Suprapubic skin (tissue), 4 donors: ENCODE data around the gene NCOA4.

ENCODE experiments used
- EP300 ChIP-seq: sonication (generic); formaldehyde crosslinking; IDR thresholded peaks from one replicate; pipeline ENCODE4 v1.6.1; 2017; ENCODE audit warnings: antibody characterized with exemption
- POLR2A ChIP-seq, 2 donors: fragments of 450-650 bp; IDR thresholded peaks; one replicate each; pipeline ENCODE4 v1.6.1; 2017; ENCODE audit warnings: antibody characterized with exemption in 2 of 2, mild to moderate bottlenecking in 2 of 2, moderate library complexity in 2 of 2
- POLR2AphosphoS5 ChIP-seq, 3 donors: sonication (generic); formaldehyde crosslinking; IDR thresholded peaks; one replicate each; pipeline ENCODE4 v1.6.1; 2017; ENCODE audit warnings: antibody characterized with exemption in 3 of 3
- TF ChIP-seq, protein P1 (sequence below), 2 donors: fragments of 200-600 bp in 1 of 2; fragments of 450-650 bp in 1 of 2; sonication (generic) in 1 of 2; IDR thresholded peaks; one replicate each; pipeline ENCODE4 v1.5.1; 2016 to 2019; ENCODE audit warnings: antibody characterized with exemption in 2 of 2, mild to moderate bottlenecking in 1 of 2, moderate library complexity in 1 of 2

DNA sequence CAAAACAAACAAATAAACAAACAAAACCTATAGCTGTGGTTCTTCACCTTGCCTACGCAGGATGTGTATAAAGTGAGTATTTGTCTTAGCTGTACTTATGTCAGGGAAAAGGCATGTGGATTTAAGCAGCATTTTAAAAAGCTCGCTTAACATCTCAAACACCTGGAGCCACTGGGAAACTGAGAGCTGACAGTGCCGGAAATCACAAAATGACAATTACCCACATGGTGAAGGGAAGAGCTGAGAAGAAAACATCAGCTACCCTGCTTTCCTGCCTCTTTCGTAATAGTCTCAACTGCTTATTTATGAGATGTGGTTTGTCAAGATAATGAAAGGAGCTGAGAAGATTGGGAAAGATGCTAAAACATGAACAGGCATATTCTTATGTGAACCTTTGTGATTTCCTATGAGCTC lies 46.7 kb upstream of the NCOA4 start:
- TF ChIP-seq EP300 (no peak), POLR2A (IDR thresholded peaks at IDR 0.05) (no peak), POLR2AphosphoS5 (IDR thresholded peaks at IDR 0.05) (no peak)
- TF ChIP-seq, protein P1, sequence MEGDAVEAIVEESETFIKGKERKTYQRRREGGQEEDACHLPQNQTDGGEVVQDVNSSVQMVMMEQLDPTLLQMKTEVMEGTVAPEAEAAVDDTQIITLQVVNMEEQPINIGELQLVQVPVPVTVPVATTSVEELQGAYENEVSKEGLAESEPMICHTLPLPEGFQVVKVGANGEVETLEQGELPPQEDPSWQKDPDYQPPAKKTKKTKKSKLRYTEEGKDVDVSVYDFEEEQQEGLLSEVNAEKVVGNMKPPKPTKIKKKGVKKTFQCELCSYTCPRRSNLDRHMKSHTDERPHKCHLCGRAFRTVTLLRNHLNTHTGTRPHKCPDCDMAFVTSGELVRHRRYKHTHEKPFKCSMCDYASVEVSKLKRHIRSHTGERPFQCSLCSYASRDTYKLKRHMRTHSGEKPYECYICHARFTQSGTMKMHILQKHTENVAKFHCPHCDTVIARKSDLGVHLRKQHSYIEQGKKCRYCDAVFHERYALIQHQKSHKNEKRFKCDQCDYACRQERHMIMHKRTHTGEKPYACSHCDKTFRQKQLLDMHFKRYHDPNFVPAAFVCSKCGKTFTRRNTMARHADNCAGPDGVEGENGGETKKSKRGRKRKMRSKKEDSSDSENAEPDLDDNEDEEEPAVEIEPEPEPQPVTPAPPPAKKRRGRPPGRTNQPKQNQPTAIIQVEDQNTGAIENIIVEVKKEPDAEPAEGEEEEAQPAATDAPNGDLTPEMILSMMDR (IDR thresholded peaks at IDR 0.05) = no peak
